HG03025 (cell line): ENCODE measurements around the gene SMC1B.
"Not testable (repeated sequence)": the region's sequence is repeated elsewhere in the genome, so short reads cannot be mapped to it uniquely, and the experiment has no call there.

ENCODE experiments used
- ATAC-seq: cut with Tn5 transposase; IDR thresholded peaks from one replicate; pipeline ENCODE4 v1.9.1; 2021; ENCODE audit warnings: mild to moderate bottlenecking, moderate library complexity; ENCODE audit not compliant: unreplicated experiment, low FRiP score

SMC1B gene

GRCh38 chr22:45447596-45447995 is 34.2 kb upstream of the SMC1B start:
- ATAC-seq: not testable (repeated sequence)

- ATAC-seq: no peak
These were observed 32.8 kb upstream of the SMC1B start for GRCh38 chr22:45446216-45446615.

- ATAC-seq: no peak
These were observed 31.8 kb upstream of the SMC1B start for GRCh38 chr22:45445031-45445710.

GRCh38 chr22:45444168-45444567 is 30.8 kb upstream of the SMC1B start:
- no peak for ATAC-seq

- no peak for ATAC-seq
These were observed 28.7 kb upstream of the SMC1B start for GRCh38 chr22:45442116-45442515.

- ATAC-seq: no peak
These were observed 27.7 kb upstream of the SMC1B start for GRCh38 chr22:45441138-45441537.

- ATAC-seq: not testable (repeated sequence)
These were observed 27.3 kb upstream of the SMC1B start for GRCh38 chr22:45440688-45441087.

GRCh38 chr22:45438336-45438735 is 24.9 kb upstream of the SMC1B start:
- ATAC-seq: no peak

GRCh38 chr22:45436871-45437517 is 23.6 kb upstream of the SMC1B start:
- not testable (repeated sequence) for ATAC-seq

GRCh38 chr22:45435544-45436139 is 22.2 kb upstream of the SMC1B start:
- no peak for ATAC-seq

- no peak for ATAC-seq
These were observed 21.6 kb upstream of the SMC1B start for GRCh38 chr22:45434981-45435380.

GRCh38 chr22:45430871-45431270 is 17.5 kb upstream of the SMC1B start:
- ATAC-seq: no peak

GRCh38 chr22:45429981-45430775 is 16.8 kb upstream of the SMC1B start:
- ATAC-seq: no peak

GRCh38 chr22:45429424-45429823 is 16.0 kb upstream of the SMC1B start:
- no peak for ATAC-seq

GRCh38 chr22:45428391-45429385 is 15.3 kb upstream of the SMC1B start:
- no peak for ATAC-seq

- no peak for ATAC-seq
These were observed 13.7 kb upstream of the SMC1B start for GRCh38 chr22:45427114-45427513.

GRCh38 chr22:45426387-45426786 is 13.0 kb upstream of the SMC1B start:
- no peak for ATAC-seq

GRCh38 chr22:45425531-45426265 is 12.3 kb upstream of the SMC1B start:
- no peak for ATAC-seq

- no peak for ATAC-seq
These were observed 11.7 kb upstream of the SMC1B start for GRCh38 chr22:45425101-45425500.
